ENCODE data around the gene ALDOB. TPM values are rescaled to one million over a fixed set of nuclear protein-coding genes. Genes with fewer than 3 reads are reported as not detected.
A peak's percentile ranks its signal among the peaks of the same experiment; 100 is the strongest.

The ALDOB gene
- total and polyA plus RNA-seq, 8 donors = 0.45 to 101 (median 2.5) TPM; not detected in 1

DNA sequence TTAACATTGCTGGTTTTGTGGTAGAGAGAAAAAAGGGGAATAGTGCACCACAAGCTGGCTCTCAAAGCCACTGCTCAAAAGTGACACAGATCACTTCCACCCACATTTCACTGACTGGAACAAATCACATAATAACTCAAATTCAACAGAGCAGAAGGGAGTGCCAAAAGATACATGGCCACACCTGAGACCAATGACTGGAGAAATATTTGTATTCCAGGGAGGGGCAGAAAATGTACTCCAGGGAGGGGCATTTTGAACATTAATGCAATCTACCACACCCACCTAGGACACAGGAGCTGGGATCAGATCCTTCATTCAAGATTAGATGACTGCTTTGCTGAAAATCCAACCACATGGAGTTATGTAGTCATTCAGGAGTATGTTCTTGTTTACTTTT lies 44.8 kb upstream of the ALDOB start:
- TF ChIP-seq POLR2AphosphoS5 (IDR thresholded peaks at IDR 0.05) (peak in 2 of 3 donors; percentile 62 to 67), POLR2A (IDR thresholded peaks at IDR 0.05) (no peak), EP300 (IDR thresholded peaks at IDR 0.05) (no peak)
- Histone ChIP-seq H3K27me3 (no peaks in the 10 kb centered on the region), H3K4me3 (no peak overlapping the region), H3K9me3 (no peaks in the 10 kb centered on the region), H3K4me1 (peaks cover 19 to 63% (median 43%) of the 10 kb centered on the region in 4 donors), H3K27ac (peak overlapping the region in 4 of 5 donors; percentile 75 to 80 (median 79)), H3K36me3 (peaks cover 11 to 17% (median 15%) of the 10 kb centered on the region in 4 donors)
- intact Hi-C loops (cut with DNase I; ENCODE audit: low total_unique reads) = no loop called here
- peak in 1 of 2 donors; percentile 89 for DNase-seq

GRCh38 chr9:101479338-101480030 lies 43.9 kb upstream of the ALDOB start:
- Histone ChIP-seq H3K9me3 (no peaks in the 10 kb centered on the region), H3K27ac (peak overlapping the region; percentile 13 to 79 (median 79)), H3K27me3 (no peaks in the 10 kb centered on the region), H3K4me3 (no peak overlapping the region), H3K4me1 (peaks cover 19 to 55% (median 41%) of the 10 kb centered on the region in 4 donors), H3K36me3 (peaks cover 11 to 25% (median 22%) of the 10 kb centered on the region in 4 donors)
- 23 to 39% (median 31%) methylated on average over 4 of the region's 4 CpGs for WGBS, 5 donors
- DNase-seq = peak; percentile 68 to 93
- intact Hi-C loops (cut with DNase I; ENCODE audit: low total_unique reads) = no loop called here
- peak in 2 of 3 donors; percentile 62 to 64 for TF ChIP-seq POLR2AphosphoS5 (IDR thresholded peaks at IDR 0.05)
- TF ChIP-seq CTCF (IDR thresholded peaks at IDR 0.05) = no peak

DNA sequence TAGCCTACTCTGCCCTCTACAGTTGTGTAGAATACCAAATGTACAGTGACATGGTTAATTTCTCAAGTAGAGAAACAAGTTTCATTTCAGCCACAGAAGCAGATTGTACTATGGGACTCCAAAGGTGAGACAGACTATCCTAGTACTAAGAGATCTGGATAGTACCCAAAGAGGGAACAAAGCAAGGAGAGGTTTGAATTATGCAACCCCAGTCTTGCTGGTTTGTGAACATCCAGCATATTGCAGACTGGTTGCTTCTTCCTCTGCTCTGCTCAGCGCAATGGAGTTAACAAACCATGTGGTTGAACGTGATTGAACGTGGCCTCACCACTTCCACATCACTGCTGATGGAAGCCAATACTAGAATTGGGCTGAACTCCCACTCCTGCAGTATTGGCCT lies 43.3 kb upstream of the ALDOB start:
- no peak for DNase-seq
- no peak overlapping the region for H3K4me3 ChIP-seq
- no peaks in the 10 kb centered on the region for H3K9me3 ChIP-seq
- H3K36me3 ChIP-seq = peaks cover 11 to 31% (median 28%) of the 10 kb centered on the region in 4 donors
- H3K27me3 ChIP-seq = no peaks in the 10 kb centered on the region
- TF ChIP-seq CTCF (IDR thresholded peaks at IDR 0.05) = no peak
- TF ChIP-seq POLR2AphosphoS5 (IDR thresholded peaks at IDR 0.05) = no peak
- peaks cover 19 to 50% (median 41%) of the 10 kb centered on the region in 4 donors for H3K4me1 ChIP-seq
- intact Hi-C loops (cut with DNase I; ENCODE audit: low total_unique reads) = no loop called here
- peak overlapping the region; percentile 62 to 79 (median 79) for H3K27ac ChIP-seq
- WGBS, 5 donors = 48 to 74% (median 53%) methylated on average over 3 of the region's 3 CpGs

- Histone ChIP-seq H3K9me3 (no peaks in the 10 kb centered on the region), H3K27me3 (no peaks in the 10 kb centered on the region), H3K4me1 (peaks cover 19 to 50% (median 41%) of the 10 kb centered on the region in 4 donors), H3K4me3 (no peak overlapping the region), H3K27ac (peak overlapping the region; percentile 62 to 79 (median 79)), H3K36me3 (peaks cover 11 to 36% (median 33%) of the 10 kb centered on the region in 4 donors)
- intact Hi-C loops (cut with DNase I; ENCODE audit: low total_unique reads) = no loop called here
- DNase-seq = no peak
- WGBS, 5 donors = 64 to 77% (median 72%) methylated on average over 4 of the region's 4 CpGs
- TF ChIP-seq CTCF (IDR thresholded peaks at IDR 0.05) = no peak
Observed at GRCh38 chr9:101478444-101478843, 42.9 kb upstream of the ALDOB start.

DNA sequence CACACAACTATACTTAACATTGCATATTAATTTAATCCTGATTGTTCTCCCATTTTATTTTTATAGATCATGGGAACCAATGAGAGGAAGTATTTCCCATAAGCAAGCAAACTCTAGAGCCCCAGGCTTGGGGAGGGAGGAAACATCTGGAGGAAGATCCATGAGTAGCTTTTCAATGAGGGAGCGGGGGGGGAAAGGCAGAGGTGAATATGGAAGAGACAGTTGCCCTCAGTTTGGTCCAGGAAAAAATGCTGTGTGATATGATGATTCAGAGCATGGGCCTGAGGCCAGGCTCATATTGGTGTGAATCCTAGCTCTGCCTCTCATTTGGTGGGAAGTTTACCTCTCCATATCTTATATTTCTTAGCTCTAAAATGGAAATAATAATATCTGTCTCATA lies 42.2 kb upstream of the ALDOB start:
- Histone ChIP-seq H3K4me1 (peaks cover 19 to 50% (median 41%) of the 10 kb centered on the region in 4 donors), H3K4me3 (no peak overlapping the region), H3K9me3 (no peaks in the 10 kb centered on the region), H3K27me3 (no peaks in the 10 kb centered on the region), H3K36me3 (peaks cover 11 to 41% (median 35%) of the 10 kb centered on the region in 4 donors), H3K27ac (peak overlapping the region in 2 of 5 donors; percentile 79)
- no peak for DNase-seq
- WGBS, 5 donors = 77 to 96% (median 85%) methylated on average over 1 of the region's 1 CpG
- TF ChIP-seq POLR2AphosphoS5 (IDR thresholded peaks at IDR 0.05) = no peak
- no peak for TF ChIP-seq POLR2A (IDR thresholded peaks at IDR 0.05)
- TF ChIP-seq EP300 (IDR thresholded peaks at IDR 0.05) = no peak
- intact Hi-C loops (cut with DNase I; ENCODE audit: low total_unique reads) = no loop called here
